Lower leg skin (tissue), 4 donors: ENCODE results near the gene GABRB3. TPM values are rescaled to one million over a fixed set of nuclear protein-coding genes. Genes with fewer than 3 reads are reported as not detected.

Source experiments
- DNase-seq, 2 donors: peaks; one replicate each; pipeline ENCODE4 v3.0.0-alpha.2; 2019; ENCODE audit warnings: low spot score in 2 of 2
- H3K4me3 ChIP-seq: fragments of 200-600 bp; sonication (generic); 2 replicates; pipeline ENCODE4 v1.5.1; 2017; ENCODE audit warnings: mild to moderate bottlenecking, low read depth; ENCODE audit not compliant: poor library complexity, severe bottlenecking
- CTCF ChIP-seq, 3 donors: fragments of 450-650 bp; IDR thresholded peaks; one replicate each; pipeline ENCODE4 v1.5.1; 2016; ENCODE audit warnings: antibody characterized with exemption in 3 of 3, mild to moderate bottlenecking in 3 of 3, moderate library complexity in 2 of 3
- POLR2A ChIP-seq, 2 donors: fragments of 450-650 bp; IDR thresholded peaks; one replicate each; pipeline ENCODE4 v1.6.1; 2016 to 2017; ENCODE audit warnings: antibody characterized with exemption in 2 of 2, mild to moderate bottlenecking in 1 of 2, moderate library complexity in 1 of 2
- WGBS, 2 donors: methylation state at CpG; one replicate each; pipeline ENCODE4 v1.1.5; 2018; 5-methylcytosine and 5-hydroxymethylcytosine counted together
- intact Hi-C: fragments of 100-400 bp; cut with DNase I; formaldehyde crosslinking; loops from one replicate; pipeline ENCODE4 v1.15.0; 2023; ENCODE audit warnings: low total_unique reads
- total RNA-seq, 4 donors: library from RNA; depleted of rRNA; stranded (reverse); fragments of >200 nt; gene quantifications; one replicate each; pipeline ENCODE4 v1.1.0, GENCODE V29; 2016

Gene GABRB3
- total RNA-seq, 4 donors from 2014 or later, result 0.13 to 4.6 (median 1.1) TPM

- WGBS, 2 donors, result 91 to 92% methylated on average over 6 of the region's 6 CpGs
- intact Hi-C loops, result no loop called here
Measured at GRCh38 chr15:26648676-26649075, 124.2 kb downstream of the GABRB3 start.

GRCh38 chr15:26644948-26645347 is 127.9 kb downstream of the GABRB3 start:
- intact Hi-C loops, result loop anchor here (5.0 kb wide), 1 partner anchor 1203 kb away; no protein-coding TSS in a partner anchor
- TF ChIP-seq POLR2A (IDR thresholded peaks at IDR 0.05) (no peak), CTCF (IDR thresholded peaks at IDR 0.05) (no peak)
- no peak for DNase-seq
- H3K4me3 ChIP-seq, result no peak overlapping the region
- WGBS, 2 donors, result 84 to 85% methylated on average over 9 of the region's 9 CpGs

More at GRCh38 chr15:26648676-26649075, 124.2 kb downstream of the GABRB3 start:
- no peak overlapping the region for H3K4me3 ChIP-seq
- no peak for TF ChIP-seq POLR2A (IDR thresholded peaks at IDR 0.05)
- TF ChIP-seq CTCF (IDR thresholded peaks at IDR 0.05), result no peak
- no peak for DNase-seq

- intact Hi-C loops, result loop anchor here (5.0 kb wide), 1 partner anchor 1199 kb away; no protein-coding TSS in a partner anchor
- H3K4me3 ChIP-seq, result no peak overlapping the region
- TF ChIP-seq CTCF (IDR thresholded peaks at IDR 0.05) (no peak), POLR2A (IDR thresholded peaks at IDR 0.05) (no peak)
- 66 to 89% methylated on average over 6 of the region's 6 CpGs for WGBS, 2 donors
- DNase-seq, result no peak
Measured at GRCh38 chr15:26641144-26641543, 131.7 kb downstream of the GABRB3 start.

GRCh38 chr15:26640601-26641000 is 132.3 kb downstream of the GABRB3 start:
- no peak for DNase-seq
- intact Hi-C loops, result loop anchor here (5.0 kb wide), 1 partner anchor 1198 kb away; no protein-coding TSS in a partner anchor
- no peak overlapping the region for H3K4me3 ChIP-seq
- no peak for TF ChIP-seq CTCF (IDR thresholded peaks at IDR 0.05)
- no peak for TF ChIP-seq POLR2A (IDR thresholded peaks at IDR 0.05)
- WGBS, 2 donors, result 71 to 78% methylated on average over 5 of the region's 5 CpGs

- whole genome bisulfite sequencing, 2 donors, result 77% methylated on average over 9 of the region's 9 CpGs
- intact Hi-C loops, result loop anchor here (5.0 kb wide), 1 partner anchor 1198 kb away; no protein-coding TSS in a partner anchor
- TF ChIP-seq CTCF (IDR thresholded peaks at IDR 0.05) (no peak), POLR2A (IDR thresholded peaks at IDR 0.05) (no peak)
- no peak overlapping the region for H3K4me3 ChIP-seq
- DNase-seq, result no peak
Measured at GRCh38 chr15:26639966-26640365, 132.9 kb downstream of the GABRB3 start.

GRCh38 chr15:26635614-26636013 is 137.3 kb downstream of the GABRB3 start:
- intact Hi-C loops, result no loop called here
- DNase-seq, result no peak
- WGBS, 2 donors, result 79 to 80% methylated on average over 2 of the region's 2 CpGs
- H3K4me3 ChIP-seq, result no peak overlapping the region
- TF ChIP-seq CTCF (IDR thresholded peaks at IDR 0.05) (no peak), POLR2A (IDR thresholded peaks at IDR 0.05) (no peak)
